GM21360 (cell line): Measurements from ENCODE around the gene VEGFB.

Source experiments
- ATAC-seq: cut with Tn5 transposase; IDR thresholded peaks from one replicate; pipeline ENCODE4 v1.9.1; 2021; ENCODE audit warnings: mild to moderate bottlenecking, moderate library complexity; ENCODE audit not compliant: unreplicated experiment

The VEGFB gene, protein sequence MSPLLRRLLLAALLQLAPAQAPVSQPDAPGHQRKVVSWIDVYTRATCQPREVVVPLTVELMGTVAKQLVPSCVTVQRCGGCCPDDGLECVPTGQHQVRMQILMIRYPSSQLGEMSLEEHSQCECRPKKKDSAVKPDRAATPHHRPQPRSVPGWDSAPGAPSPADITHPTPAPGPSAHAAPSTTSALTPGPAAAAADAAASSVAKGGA

DNA sequence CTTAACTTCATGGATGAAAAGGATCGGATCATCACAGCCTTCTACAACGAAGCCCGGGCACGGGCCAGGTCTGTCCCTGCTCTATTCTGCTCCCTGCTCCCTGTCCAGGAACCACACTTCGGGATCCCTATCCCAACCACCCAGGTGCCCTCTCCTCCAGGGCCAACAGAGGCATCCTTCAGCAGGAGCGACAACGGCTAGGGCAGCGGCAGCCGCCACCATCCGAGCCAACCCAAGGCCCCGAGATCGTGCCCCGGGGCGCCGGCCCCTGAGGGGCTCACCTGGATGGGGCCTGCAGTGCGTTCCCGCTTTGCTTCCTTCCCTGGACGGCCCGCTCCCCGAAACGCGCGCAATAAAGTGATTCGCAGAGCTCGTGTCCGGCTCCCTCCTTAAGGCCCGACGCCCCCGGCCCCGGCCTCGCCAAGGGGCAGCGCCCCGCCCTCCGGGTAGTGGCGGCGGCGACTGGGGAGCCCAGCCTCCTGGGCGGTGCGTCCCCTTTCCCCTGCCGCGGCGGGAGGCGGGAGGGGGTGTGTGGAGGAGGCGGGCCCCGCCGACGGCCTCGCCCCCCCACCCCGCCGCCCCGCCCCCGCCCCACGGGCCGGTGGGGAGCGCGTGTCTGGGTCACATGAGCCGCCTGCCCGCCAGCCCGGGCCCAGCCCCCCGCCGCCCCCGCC, at the start of gene VEGFB:
Gene VEGFB, plus strand, starts transcription at position 672 of the 674 bp plus-strand sequence. CDS start 250 bp downstream, outside the sequence.
- ATAC-seq: peak; percentile 38

DNA sequence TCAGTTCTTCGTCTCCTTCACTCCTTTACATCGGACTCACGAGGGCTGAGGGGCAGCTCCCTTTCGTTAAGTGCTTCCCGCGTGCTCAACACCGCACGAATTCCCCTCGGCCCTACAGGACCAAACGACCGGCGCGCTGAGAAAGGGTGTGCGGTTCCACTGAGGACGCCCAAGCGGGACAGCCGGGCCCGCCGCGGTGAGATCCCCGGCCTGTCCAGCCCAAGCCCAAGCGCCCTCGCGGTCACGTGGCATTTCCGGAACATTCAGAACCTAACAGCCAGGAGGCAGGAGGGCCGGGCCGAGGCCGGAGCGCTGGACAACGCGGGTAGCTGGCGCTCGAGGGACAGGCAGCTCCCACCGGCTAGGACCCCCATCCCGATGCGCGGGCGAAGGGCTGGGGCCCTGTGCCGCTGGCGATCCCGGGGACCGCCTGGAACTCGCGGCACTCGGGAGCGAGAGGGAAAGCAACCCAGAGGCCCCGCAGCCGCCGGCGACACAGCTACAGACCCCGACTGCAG, 49.1 kb upstream of the VEGFB start:
- ATAC-seq: peak; percentile 22

DNA sequence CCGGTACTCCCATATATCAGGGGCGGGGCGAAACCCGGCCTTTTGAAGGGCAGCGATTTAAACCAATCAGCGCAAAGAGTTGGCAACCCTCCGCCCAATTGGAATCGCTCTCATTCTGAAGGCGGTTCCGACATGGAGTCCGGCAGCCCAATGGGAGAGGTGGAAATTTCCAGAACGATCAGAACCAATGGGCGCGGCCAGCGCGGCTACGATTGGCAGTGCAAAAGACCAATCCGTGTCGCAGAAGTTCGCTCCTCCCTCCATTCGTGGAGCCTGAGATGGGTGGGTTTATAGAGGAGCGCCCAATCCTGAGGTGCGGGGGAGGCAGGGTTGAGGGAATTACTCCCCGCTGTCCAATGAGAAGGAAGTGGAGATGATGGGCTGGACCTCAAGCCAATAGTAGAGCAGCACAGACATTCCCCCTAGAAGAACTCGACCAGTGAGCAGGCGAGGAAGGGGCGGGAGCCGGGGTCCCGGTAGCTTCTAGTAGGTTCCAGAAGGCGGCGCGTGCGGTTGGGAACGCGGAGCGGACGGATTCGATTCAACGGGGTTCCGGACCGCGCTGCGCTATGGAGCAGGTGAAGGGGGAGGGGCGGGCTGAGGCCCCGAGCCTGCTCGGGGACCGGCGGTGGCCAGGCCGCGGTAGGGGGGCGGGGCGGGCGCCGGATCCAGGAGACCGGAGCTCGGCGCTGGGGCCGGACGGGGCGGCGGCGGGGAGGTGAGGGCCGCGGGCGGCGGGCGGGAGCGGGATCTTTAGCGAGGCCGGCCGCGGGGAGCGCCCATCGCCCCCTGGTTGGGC, 48.5 kb upstream of the VEGFB start, which contains the start of gene STIP1:
Gene STIP1, plus strand, starts transcription at position 479 of the 799 bp plus-strand sequence. Its CDS starts 91 bp downstream, at position 570.
- peak; percentile 76 for ATAC-seq

DNA sequence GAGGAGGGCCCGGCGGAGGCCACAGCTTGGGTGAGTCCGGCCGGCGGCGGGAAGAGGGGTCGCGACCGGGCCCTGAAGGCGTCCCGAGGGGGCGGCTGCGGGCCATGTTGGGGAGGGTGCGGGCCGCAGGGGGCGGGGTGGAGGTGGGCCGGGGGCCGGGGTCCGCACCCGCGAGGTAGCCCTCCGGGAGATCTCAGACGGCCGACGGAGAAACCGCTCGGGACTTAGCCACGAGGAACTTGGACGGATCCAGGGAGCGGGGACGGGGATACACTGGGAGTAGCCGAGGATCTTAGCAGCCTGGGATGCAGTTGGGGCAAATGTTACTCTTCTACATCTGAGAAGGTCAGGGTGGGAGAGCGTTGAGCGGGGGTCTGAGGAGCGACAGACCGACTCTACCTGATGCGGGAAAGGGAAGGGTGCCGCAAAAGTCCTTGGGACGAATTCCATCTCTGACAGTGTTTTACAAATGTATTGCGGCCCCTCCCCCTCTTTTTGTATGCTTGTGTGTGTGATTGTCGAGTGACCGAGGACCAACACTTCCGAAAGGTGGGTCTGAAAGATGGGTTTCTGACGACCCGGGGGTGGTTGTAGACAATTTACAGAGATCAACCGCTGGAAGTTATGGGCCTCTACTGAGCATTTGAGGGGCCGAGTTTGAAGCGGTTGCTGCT, 47.8 kb upstream of the VEGFB start:
- no peak for ATAC-seq

GRCh38 chr11:64192434-64192833, 42.0 kb upstream of the VEGFB start:
- no peak for ATAC-seq

- ATAC-seq: no peak
Observed at GRCh38 chr11:64196626-64197025, 37.8 kb upstream of the VEGFB start.

DNA sequence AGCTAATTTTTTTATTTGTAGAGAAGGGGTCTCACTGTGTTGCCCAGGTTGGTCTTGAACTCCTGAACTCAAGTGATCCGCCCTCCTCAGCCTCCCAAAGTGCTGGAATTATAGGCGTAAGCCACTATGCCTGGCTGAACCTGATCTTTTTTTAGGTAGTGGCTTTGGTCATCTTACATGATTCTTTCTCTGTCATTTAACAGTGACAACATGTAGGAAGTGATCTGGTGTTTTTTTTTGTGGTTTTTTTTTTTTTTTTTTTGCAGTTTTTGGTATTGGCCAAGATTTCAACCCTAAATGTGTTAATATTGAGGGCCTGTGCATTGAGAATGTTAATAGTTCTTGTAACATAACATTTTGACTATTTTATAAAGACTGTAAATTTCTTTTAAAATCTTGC, 35.9 kb upstream of the VEGFB start:
- no peak for ATAC-seq

DNA sequence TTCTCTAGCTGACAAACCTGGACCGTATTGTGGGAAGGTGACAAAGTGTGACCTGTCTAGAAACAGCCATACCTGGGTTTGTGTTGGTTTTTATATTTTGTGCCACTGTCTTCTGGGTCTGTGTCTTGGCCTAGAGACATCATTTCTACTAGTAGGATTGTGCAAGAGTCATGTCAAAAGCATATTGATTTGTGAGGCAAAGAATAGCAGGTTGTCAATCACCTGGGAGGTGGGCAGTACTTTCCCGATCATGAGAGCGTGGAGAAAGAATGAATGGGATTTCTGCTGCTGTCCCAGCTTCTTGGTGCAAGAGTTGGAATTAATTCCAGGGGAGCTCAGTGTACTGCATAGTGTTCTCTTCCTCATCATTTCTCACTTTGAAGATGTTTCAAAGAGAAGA, 32.8 kb upstream of the VEGFB start:
- ATAC-seq: no peak

GRCh38 chr11:64202992-64203391, 31.4 kb upstream of the VEGFB start:
- ATAC-seq: no peak

DNA sequence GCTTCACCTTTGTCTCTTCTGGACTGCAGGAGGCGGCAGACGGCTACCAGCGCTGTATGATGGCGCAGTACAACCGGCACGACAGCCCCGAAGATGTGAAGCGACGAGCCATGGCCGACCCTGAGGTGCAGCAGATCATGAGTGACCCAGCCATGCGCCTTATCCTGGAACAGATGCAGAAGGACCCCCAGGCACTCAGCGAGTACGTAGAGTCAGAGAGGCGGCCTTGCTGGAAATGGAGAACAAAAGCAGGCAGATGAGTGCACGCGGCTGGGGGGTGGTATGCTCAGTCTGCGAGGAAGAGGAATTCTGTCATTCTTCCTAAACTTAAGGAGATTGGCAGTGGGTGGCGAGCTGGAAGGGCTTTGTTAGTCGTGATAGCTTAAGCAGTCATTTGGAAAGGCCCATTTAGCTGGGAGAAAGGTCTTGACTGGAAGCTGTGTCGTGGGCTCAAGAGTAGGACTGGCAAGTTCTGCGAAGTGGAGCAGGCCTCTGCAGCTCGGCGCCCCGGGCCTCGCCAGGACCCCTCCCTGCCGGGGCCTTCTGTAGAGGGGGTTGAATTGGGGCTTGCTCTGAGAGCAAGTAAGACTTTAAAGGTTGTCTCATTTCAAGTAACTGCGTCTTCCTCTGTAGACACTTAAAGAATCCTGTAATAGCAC, 30.8 kb upstream of the VEGFB start:
- ATAC-seq: no peak

GRCh38 chr11:64204080-64204440, 30.3 kb upstream of the VEGFB start:
- ATAC-seq: no peak

DNA sequence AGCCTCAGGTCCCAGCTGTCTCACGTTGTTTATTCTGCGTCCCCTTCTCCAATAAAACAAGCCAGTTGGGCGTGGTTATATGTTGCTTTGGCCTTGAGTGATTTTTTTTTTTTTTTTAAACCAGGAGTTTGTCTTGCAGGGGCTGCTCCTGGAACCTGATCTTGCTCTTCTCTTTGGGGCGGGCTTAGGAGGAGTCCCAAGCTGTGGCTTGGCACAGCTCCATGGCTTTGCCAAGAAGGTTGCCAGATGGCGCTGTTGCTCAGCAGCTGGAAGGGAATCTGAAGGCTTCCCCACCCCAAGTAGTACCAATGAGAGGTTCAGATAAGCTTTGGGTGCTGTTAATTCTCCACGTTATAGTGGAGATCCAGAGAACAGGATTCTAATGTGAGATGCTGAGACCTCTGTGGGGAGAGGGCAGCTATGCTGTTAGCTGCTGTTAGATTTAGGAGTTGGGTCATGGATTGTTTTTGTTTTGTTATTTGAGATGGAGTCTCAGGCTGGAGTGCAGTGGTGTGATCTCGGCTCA, 29.9 kb upstream of the VEGFB start:
- no peak for ATAC-seq

DNA sequence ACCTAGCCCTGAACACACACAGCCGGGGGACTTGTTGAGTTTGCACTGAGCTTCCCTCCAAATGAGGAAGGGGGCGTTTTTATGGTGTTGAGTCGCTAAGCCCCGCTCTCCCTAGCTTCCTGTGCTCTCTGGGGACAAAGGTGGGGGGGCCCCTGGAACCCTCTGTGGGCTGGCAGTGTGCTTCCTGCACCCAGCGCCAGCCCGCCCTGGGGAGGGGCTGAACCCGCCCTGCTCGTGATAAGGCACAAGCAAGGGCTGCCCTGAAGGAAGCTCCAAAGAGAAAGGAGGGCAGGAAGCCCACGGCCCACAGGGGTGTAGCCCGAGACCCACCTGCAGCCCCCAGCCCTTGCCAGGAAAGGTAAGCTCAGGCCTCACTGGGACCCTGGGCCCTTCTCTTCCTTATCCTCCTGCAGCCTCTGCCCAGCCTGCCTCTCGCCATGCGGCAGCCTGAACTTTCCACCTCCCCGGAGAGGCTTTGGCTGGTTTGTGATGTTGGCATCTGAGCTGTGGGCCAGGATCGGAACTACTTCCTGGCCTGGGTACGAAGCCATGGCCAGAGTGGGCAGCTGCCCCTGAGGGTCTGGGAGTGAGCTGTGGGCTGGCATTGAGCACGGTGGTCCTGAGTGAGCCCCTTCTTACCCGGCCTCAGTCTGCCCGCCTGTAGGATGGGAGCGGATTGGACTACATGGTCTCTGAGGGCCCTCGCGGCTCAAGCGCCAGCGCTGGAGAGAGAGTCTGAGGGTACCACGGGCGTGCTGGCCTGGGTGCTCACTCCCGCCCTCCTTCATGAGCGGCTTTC, 27.7 kb upstream of the VEGFB start, which contains the start of gene FERMT3:
Gene FERMT3, plus strand, starts transcription at position 265 of the 799 bp plus-strand sequence. CDS start 644 bp downstream, outside the sequence.
- no peak for ATAC-seq

GRCh38 chr11:64207256-64208085, 26.9 kb upstream of the VEGFB start:
- ATAC-seq: no peak

DNA sequence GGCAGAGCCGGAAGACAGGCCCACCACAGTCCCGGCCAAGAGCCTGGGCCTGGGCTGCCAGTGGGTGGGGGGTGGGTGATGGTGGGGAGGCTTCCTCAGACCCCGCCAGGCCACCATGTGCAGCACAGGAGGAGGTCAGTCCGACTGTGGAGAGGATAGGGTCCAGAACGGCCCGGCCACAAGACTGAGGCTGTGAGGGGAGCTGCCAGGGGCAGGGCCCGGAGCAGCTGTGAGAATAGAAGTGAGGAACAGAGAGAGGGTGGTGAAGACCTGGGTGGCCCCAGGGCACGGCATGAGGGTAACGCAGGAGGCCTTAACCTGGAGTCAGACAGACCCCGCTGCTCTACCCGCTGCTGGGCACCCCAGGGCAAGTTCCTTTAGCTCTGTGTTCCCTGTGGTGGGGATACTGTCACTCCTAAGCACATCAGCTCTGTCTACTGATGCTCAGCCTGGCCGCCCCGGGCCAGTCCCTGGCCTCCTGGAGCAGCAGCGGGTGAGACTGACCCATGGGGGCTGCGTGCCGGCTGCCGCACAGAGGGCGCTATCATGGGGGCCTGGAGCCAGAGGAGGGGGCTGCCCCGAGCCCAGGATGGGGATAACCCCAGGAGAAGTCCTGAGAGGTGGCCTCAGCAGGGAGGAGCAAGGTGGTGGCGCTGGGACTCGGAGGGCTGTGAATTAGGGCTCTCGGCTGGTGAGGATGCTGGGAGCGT, 26.1 kb upstream of the VEGFB start:
- ATAC-seq: no peak

DNA sequence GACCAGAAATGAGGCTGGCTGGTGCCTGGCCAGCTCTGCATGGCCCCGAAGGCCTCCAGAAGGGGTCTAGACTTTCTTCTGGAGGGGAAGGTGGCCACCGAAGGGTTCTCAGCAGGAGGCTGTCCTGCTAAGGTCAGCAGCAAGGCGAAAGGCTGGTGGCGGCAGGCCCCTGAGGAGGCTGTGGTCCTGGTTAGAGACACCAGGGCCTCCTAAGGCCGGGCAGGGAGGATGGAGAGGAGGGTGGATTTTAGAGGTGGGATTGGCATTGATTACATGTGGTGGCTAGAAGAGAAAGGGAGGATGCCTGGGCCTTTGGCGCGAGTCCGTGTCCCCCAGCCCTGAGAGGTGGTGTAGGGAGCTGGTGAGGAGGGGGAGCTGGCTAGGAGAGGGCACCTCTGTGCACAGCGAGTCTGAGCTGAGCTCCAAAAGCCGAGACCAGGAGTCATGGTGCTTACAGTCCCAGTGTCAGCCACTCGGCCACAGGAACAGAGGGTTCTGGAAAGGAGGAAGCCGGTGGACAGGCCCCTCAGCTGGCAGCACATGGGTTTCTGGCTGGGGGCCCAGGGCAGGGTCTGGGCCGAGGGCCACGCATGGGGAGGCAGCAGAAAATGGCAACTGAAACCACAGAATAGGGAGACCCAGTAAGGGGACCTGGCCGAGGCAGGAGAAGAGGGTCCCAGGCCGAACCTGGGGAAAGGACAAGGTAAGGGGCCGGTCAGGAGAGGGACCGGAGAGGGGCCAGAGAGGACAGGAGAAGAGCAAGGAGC, 25.4 kb upstream of the VEGFB start:
- no peak for ATAC-seq

GRCh38 chr11:64209563-64209843, 24.9 kb upstream of the VEGFB start:
- ATAC-seq: no peak
